SK-N-SH (cell line): Measurements from ENCODE around the gene MAP3K5. TPM values are rescaled to one million over a fixed set of nuclear protein-coding genes. Genes with fewer than 3 reads are reported as not detected.

Experiments
- CTCF ChIA-PET: fragments of 300-600, 350-600 bp; formaldehyde crosslinking; extraction: SDS; loops from one replicate; lab custom pipeline; 2021; lab: Yijun Ruan, JAX
- POLR2A ChIA-PET: fragments of 350-600 bp; sonication (Branson Sonifier 250); formaldehyde crosslinking; extraction: SDS; loops from one replicate; lab custom pipeline; 2020; ENCODE audit warnings: antibody characterized with exemption, inconsistent platforms; lab: Yijun Ruan, JAX
- DNase-seq: peaks from one replicate; pipeline ENCODE4 v3.0.0; 2012
- H2AFZ ChIP-seq: fragments of 200-600 bp; sonication (generic); 2 replicates; pipeline ENCODE4 v1.8.1; 2016; ENCODE audit warnings: antibody characterized with exemption, mild to moderate bottlenecking, low read depth
- H3F3A ChIP-seq: fragments of 200-600 bp; sonication (generic); replicated peaks from 2 replicates; pipeline ENCODE3; 2016; ENCODE audit warnings: antibody characterized with exemption, mild to moderate bottlenecking; ENCODE audit not compliant: insufficient read depth
- H3K27ac ChIP-seq, 2 experiments: fragments of 200-500 bp in 1 of 2; fragments of 200-600 bp in 1 of 2; sonication (Bioruptor generic) in 1 of 2; sonication (generic), shearing (Covaris generic) in 1 of 2; 2 replicates each; pipeline versions ENCODE4 v1.5.1 to v1.6.1; 2014 to 2016; ENCODE audit warnings: low read depth in 2 of 2, inconsistent platforms in 1 of 2, low read length in 1 of 2, mild to moderate bottlenecking in 1 of 2, mixed read lengths in 1 of 2
- H3K27me3 ChIP-seq: fragments of 200-600 bp; sonication (generic), shearing (Covaris generic); 2 replicates; pipeline ENCODE4 v1.6.1; 2016; ENCODE audit warnings: mixed run types; ENCODE audit not compliant: insufficient read depth
- H3K36me3 ChIP-seq, 2 experiments: fragments of 200-500 bp in 1 of 2; fragments of 200-600 bp in 1 of 2; sonication (Bioruptor generic) in 1 of 2; sonication (generic) in 1 of 2; replicated peaks in 1 of 2; 2 replicates each; pipeline versions ENCODE3 to v1.5.1; 2014 to 2016; ENCODE audit warnings: low read length in 1 of 2, mild to moderate bottlenecking in 1 of 2; ENCODE audit not compliant: insufficient read depth in 2 of 2, control insufficient read depth in 1 of 2
- H3K4me1 ChIP-seq, 2 experiments: fragments of 200-500 bp in 1 of 2; fragments of 200-600 bp in 1 of 2; sonication (Bioruptor generic) in 1 of 2; sonication (generic), shearing (Covaris generic) in 1 of 2; 2 replicates each; pipeline versions ENCODE4 v1.5.1 to v1.6.1; 2014 to 2016; ENCODE audit warnings: low read depth in 1 of 2, low read length in 1 of 2, mixed run types in 1 of 2; ENCODE audit not compliant: insufficient read depth in 2 of 2, control insufficient read depth in 1 of 2
- H3K4me2 ChIP-seq: fragments of 200-600 bp; sonication (generic), shearing (Covaris generic); 2 replicates; pipeline ENCODE4 v1.6.1; 2017; ENCODE audit warnings: mixed run types
- H3K4me3 ChIP-seq, 2 experiments: fragments of 200-500 bp in 1 of 2; fragments of 200-600 bp in 1 of 2; sonication (Bioruptor generic) in 1 of 2; sonication (generic), shearing (Covaris generic) in 1 of 2; 2 replicates each; pipeline versions ENCODE4 v1.5.1 to v1.8.1; 2014 to 2016; ENCODE audit warnings: low read depth in 2 of 2, inconsistent platforms in 1 of 2, low read length in 1 of 2, mild to moderate bottlenecking in 1 of 2, mixed read lengths in 1 of 2, moderate library complexity in 1 of 2
- H3K79me2 ChIP-seq: fragments of 200-600 bp; sonication (generic); 2 replicates; pipeline ENCODE4 v1.8.1; 2017; ENCODE audit warnings: mild to moderate bottlenecking; ENCODE audit not compliant: insufficient read depth
- H3K9ac ChIP-seq: fragments of 200-600 bp; sonication (generic); 2 replicates; pipeline ENCODE4 v1.6.1; 2017; ENCODE audit warnings: mixed run types
- H3K9me2 ChIP-seq: fragments of 200-600 bp; sonication (generic); 2 replicates; pipeline ENCODE4 v1.6.1; 2017; ENCODE audit warnings: mixed run types
- H3K9me3 ChIP-seq: fragments of 200-600 bp; sonication (generic); 2 replicates; pipeline ENCODE4 v1.6.1; 2017; ENCODE audit warnings: mixed run types, mild to moderate bottlenecking, moderate library complexity
- H4K20me1 ChIP-seq: fragments of 200-600 bp; sonication (generic); 2 replicates; pipeline ENCODE4 v1.6.1; 2017; ENCODE audit warnings: mild to moderate bottlenecking, mixed run types; ENCODE audit not compliant: insufficient read depth
- EP300 ChIP-seq, 2 experiments: IDR thresholded peaks; 2 replicates each; pipeline versions ENCODE4 v1.4.0 to v1.6.1; 2012; ENCODE audit warnings: borderline replicate concordance in 1 of 2, low read depth in 1 of 2, low read length in 1 of 2
- EZH2phosphoT487 ChIP-seq: fragments of 200-600 bp; sonication (generic); IDR thresholded peaks from 2 replicates; pipeline ENCODE4 v1.6.1; 2017; ENCODE audit warnings: low read depth, mixed run types, mild to moderate bottlenecking, antibody characterized with exemption, moderate library complexity, borderline replicate concordance
- FOXM1 ChIP-seq: IDR thresholded peaks from 2 replicates; pipeline ENCODE4 v1.4.0; 2012; ENCODE audit warnings: low read depth, mild to moderate bottlenecking
- MXI1 ChIP-seq: IDR thresholded peaks from 2 replicates; pipeline ENCODE4 v1.6.1; 2012; ENCODE audit warnings: mild to moderate bottlenecking, low read depth, low read length, improper control_type of control experiment
- PBX3 ChIP-seq: IDR thresholded peaks from 2 replicates; pipeline ENCODE4; 2012
- RCOR1 ChIP-seq: fragments of 150-350 bp; IDR thresholded peaks from 2 replicates; pipeline ENCODE4 v1.6.1; 2017; ENCODE audit warnings: antibody characterized with exemption, low read length
- REST ChIP-seq: IDR thresholded peaks from 2 replicates; pipeline ENCODE4 v1.6.1; 2012; ENCODE audit warnings: mild to moderate bottlenecking, low read depth, low read length, moderate library complexity
- SMC3 ChIP-seq: IDR thresholded peaks from 2 replicates; pipeline ENCODE4 v1.6.1; 2012; ENCODE audit warnings: low read depth, low read length, improper control_type of control experiment
- TAF1 ChIP-seq: IDR thresholded peaks from 2 replicates; pipeline ENCODE4 v1.6.1; 2012; ENCODE audit warnings: low read depth, mild to moderate bottlenecking, low read length, moderate library complexity, borderline replicate concordance
- TCF12 ChIP-seq: IDR thresholded peaks from 2 replicates; pipeline ENCODE4 v1.4.0; 2012
- WGBS: methylation state at CpG from one replicate; pipeline ENCODE4 v1.1.6; 2017; ENCODE audit warnings: low lambda C conversion rate; 5-methylcytosine and 5-hydroxymethylcytosine counted together
- polyA plus RNA-seq, 3 experiments: library from polyadenylated mRNA; depleted of rRNA; stranded (reverse); fragments of >200 nt; gene quantifications; 2 replicates each; pipeline ENCODE4 v1.2.3, GENCODE V29; 2012

The MAP3K5 gene
- polyA plus RNA-seq, 1 of the 3 experiments (the other 2 are of a cell fraction), result 1.4 TPM

- TF ChIP-seq REST (no peak), TAF1 (no peak), EZH2phosphoT487 (no peak), RCOR1 (no peak), SMC3 (no peak)
Observed at GRCh38 chr6:136771306-136771705, 21.0 kb downstream of the MAP3K5 start (continued).

DNA sequence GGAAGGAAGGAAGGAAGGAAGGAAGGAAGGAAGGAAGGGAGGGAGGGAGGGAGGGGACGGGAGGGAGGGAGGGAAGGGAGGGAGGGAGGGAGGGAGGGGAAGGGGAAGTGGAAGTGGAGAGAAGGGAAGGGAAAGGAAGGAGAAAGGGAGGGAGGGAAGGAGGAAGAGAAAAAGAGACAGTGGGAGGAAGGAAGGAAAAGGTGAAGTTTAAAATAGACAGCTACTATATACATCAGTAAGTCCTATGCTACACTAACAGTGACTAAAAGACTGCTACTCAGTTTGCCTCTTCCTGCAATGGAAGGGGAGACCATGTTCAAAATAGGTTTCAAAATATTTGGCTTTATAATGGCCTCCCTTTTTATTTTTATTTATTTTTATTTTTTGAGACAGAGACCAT, 22.5 kb downstream of the MAP3K5 start:
- no peaks in the 10 kb centered on the region for H3K9me3 ChIP-seq
- peaks cover 0 to 4% of the 10 kb centered on the region in 2 experiments; a peak in 3 of 4 replicates for H3K4me1 ChIP-seq
- DNase-seq, result no peak
- H3K36me3 ChIP-seq, result no peaks in the 10 kb centered on the region
- no peak overlapping the region for H2AFZ ChIP-seq
- peaks cover 2% of the 10 kb centered on the region for H3F3A ChIP-seq
- TF ChIP-seq RCOR1, result no peak
- TF ChIP-seq MXI1, result no peak
- no peak for TF ChIP-seq TCF12
- TF ChIP-seq TAF1, result no peak
- TF ChIP-seq PBX3, result no peak
- TF ChIP-seq FOXM1, result no peak
- TF ChIP-seq REST, result no peak
- no peak for TF ChIP-seq EP300 (IDR thresholded peaks at IDR 0.05; ENCODE audit: borderline replicate concordance in 1 of 2, low read depth in 1 of 2, low read length in 1 of 2)
- no peaks in the 10 kb centered on the region for H4K20me1 ChIP-seq
- CTCF ChIA-PET, result no interaction called here
- no peak overlapping the region for H3K4me3 ChIP-seq
- H3K27me3 ChIP-seq, result no peaks in the 10 kb centered on the region
- no peak overlapping the region for H3K27ac ChIP-seq
- no peaks in the 10 kb centered on the region for H3K9me2 ChIP-seq
- no peak overlapping the region for H3K4me2 ChIP-seq
- H3K79me2 ChIP-seq, result peaks cover 29% of the 10 kb centered on the region
- WGBS, result 58% methylated on average over 1 of the region's 1 CpG
- POLR2A ChIA-PET, result no interaction called here
- H3K9ac ChIP-seq, result no peak overlapping the region
